Measurements from ENCODE around the gene TPRN. TPM values are rescaled to one million over a fixed set of nuclear protein-coding genes. Genes with fewer than 3 reads are reported as not detected.
A peak's percentile ranks its signal among the peaks of the same experiment; 100 is the strongest.

The TPRN gene
- total RNA-seq, 1 experiment from 2014 or later, result 43.1 TPM

DNA sequence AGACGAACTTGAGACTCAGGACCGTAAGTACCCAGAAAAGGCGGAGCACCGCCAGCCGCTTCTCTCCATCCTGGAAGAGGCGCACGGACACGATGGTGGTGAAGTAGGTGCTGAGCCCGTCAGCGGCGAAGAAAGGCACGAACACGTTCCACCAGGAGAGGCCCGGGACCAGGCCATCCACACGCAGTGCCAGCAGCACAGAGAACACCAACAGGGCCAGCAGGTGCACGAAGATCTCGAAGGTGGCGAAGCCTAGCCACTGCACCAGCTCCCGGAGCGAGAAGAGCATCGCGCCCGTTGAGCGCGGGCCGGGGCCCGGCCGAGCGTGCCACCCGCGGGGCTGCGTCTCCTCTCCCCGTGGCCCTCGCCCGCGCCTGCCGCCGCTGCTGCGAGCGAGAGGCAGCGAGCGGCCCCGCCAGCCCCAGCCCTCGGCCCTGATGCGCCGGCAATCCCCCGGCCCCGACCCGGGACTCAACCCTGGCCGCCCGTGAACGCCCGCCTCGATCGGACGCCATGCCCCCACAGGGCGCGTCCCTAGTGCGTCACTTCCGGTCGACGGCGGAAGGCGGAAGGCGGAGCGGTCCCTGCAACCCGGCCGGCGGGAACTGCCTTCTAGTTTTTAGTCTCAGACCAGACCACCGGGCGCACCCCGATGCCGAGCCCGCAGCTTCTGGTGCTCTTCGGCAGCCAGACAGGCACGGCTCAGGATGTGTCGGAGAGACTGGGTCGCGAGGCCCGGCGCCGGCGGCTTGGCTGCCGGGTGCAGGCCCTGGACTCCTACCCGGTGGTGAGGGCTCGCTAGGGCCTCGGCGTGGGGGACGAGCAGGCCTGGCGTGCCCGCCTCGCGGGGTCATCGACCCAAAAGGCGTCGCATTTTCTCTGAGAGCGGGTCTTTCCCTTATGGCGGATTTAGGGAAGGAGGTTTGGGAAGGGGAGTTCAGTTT, 4.9 kb upstream of the TPRN start, which contains the start of the genes NDOR1 and TMEM203 (continued):
- TF ChIP-seq ZNF281 (CRISPR knock-in tag; IDR thresholded peaks at IDR 0.05), result no peak; the same call in 1 of the 2 replicates
- TF ChIP-seq ZNF396 (CRISPR knock-in tag; IDR thresholded peaks at IDR 0.05; ENCODE audit: borderline replicate concordance), result no peak
- no peak for TF ChIP-seq AFF4 (CRISPR knock-in tag; IDR thresholded peaks at IDR 0.05; ENCODE audit: borderline replicate concordance)
- peak; percentile 70 for TF ChIP-seq MAX (CRISPR knock-in tag; IDR thresholded peaks at IDR 0.05)
- TF ChIP-seq TEAD1 (CRISPR knock-in tag; IDR thresholded peaks at IDR 0.05), result peak; percentile 73; the same call in 1 of the 2 replicates
- TF ChIP-seq, protein P1, sequence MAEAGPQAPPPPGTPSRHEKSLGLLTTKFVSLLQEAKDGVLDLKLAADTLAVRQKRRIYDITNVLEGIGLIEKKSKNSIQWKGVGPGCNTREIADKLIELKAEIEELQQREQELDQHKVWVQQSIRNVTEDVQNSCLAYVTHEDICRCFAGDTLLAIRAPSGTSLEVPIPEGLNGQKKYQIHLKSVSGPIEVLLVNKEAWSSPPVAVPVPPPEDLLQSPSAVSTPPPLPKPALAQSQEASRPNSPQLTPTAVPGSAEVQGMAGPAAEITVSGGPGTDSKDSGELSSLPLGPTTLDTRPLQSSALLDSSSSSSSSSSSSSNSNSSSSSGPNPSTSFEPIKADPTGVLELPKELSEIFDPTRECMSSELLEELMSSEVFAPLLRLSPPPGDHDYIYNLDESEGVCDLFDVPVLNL (CRISPR knock-in tag; IDR thresholded peaks at IDR 0.05; ENCODE audit: borderline replicate concordance, low read depth), result peak; percentile 72
- TF ChIP-seq HMGXB4 (CRISPR knock-in tag; IDR thresholded peaks at IDR 0.05), result peak; percentile 64; the same call in 1 of the 2 replicates
- no peak for TF ChIP-seq SOX15 (CRISPR knock-in tag; IDR thresholded peaks at IDR 0.05)
- TF ChIP-seq FOXK1 (CRISPR knock-in tag; IDR thresholded peaks at IDR 0.05), result peak; percentile 96
- peak; percentile 77; the same call in 1 of the 2 replicates for TF ChIP-seq MYBL2 (CRISPR knock-in tag; IDR thresholded peaks at IDR 0.05)
- TF ChIP-seq, protein P2, sequence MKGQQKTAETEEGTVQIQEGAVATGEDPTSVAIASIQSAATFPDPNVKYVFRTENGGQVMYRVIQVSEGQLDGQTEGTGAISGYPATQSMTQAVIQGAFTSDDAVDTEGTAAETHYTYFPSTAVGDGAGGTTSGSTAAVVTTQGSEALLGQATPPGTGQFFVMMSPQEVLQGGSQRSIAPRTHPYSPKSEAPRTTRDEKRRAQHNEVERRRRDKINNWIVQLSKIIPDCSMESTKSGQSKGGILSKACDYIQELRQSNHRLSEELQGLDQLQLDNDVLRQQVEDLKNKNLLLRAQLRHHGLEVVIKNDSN (CRISPR knock-in tag; IDR thresholded peaks at IDR 0.05), result 0 out of 2 replicates have a peak, but pooled peaks have one; percentile 27
- TF ChIP-seq TP53 (CRISPR knock-in tag; IDR thresholded peaks at IDR 0.05), result no peak
- TF ChIP-seq, protein P3, sequence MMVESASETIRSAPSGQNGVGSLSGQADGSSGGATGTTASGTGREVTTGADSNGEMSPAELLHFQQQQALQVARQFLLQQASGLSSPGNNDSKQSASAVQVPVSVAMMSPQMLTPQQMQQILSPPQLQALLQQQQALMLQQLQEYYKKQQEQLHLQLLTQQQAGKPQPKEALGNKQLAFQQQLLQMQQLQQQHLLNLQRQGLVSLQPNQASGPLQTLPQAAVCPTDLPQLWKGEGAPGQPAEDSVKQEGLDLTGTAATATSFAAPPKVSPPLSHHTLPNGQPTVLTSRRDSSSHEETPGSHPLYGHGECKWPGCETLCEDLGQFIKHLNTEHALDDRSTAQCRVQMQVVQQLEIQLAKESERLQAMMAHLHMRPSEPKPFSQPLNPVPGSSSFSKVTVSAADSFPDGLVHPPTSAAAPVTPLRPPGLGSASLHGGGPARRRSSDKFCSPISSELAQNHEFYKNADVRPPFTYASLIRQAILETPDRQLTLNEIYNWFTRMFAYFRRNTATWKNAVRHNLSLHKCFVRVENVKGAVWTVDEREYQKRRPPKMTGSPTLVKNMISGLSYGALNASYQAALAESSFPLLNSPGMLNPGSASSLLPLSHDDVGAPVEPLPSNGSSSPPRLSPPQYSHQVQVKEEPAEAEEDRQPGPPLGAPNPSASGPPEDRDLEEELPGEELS (CRISPR knock-in tag; IDR thresholded peaks at IDR 0.05), result peak; percentile 16
- TF ChIP-seq CBFB (CRISPR knock-in tag; IDR thresholded peaks at IDR 0.05; ENCODE audit: low read depth), result no peak
- TF ChIP-seq ATF3 (CRISPR knock-in tag; conservative IDR thresholded peaks at IDR 0.05), result no peak
- no peak for TF ChIP-seq ATF6 (CRISPR knock-in tag; IDR thresholded peaks at IDR 0.05)
- TF ChIP-seq, protein P4, sequence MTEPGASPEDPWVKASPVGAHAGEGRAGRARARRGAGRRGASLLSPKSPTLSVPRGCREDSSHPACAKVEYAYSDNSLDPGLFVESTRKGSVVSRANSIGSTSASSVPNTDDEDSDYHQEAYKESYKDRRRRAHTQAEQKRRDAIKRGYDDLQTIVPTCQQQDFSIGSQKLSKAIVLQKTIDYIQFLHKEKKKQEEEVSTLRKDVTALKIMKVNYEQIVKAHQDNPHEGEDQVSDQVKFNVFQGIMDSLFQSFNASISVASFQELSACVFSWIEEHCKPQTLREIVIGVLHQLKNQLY (CRISPR knock-in tag; IDR thresholded peaks at IDR 0.05), result no peak
- TF ChIP-seq PRRX2 (CRISPR knock-in tag; IDR thresholded peaks at IDR 0.05), result no peak

All from WTC11 (cell line).